Measurements from ENCODE around the gene SMIM32.

SMIM32 gene

GRCh38 chr5:136206361-136206760 is 13.4 kb upstream of the SMIM32 start:
- no peak for DNase-seq

DNA sequence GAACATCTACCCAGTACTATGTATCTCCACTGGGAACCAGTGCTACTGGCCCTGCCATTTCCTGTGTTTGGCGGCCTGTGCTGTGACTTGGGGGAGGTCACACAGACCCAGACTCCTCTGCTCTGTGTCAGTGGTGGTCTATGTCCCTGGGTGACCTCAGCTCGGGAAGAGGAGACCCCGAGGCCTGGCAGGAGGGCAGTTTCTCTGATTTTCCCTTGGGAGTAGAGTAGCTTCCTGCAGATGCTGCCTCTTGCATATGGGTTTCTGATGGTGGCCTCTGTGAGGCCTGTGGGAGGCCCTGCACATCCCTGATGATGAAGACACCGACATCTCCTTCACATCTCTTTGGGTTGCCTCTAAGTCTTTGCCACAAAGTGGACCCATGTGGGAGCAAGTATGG is 13.0 kb upstream of the SMIM32 start:
- DNase-seq = no peak

DNA sequence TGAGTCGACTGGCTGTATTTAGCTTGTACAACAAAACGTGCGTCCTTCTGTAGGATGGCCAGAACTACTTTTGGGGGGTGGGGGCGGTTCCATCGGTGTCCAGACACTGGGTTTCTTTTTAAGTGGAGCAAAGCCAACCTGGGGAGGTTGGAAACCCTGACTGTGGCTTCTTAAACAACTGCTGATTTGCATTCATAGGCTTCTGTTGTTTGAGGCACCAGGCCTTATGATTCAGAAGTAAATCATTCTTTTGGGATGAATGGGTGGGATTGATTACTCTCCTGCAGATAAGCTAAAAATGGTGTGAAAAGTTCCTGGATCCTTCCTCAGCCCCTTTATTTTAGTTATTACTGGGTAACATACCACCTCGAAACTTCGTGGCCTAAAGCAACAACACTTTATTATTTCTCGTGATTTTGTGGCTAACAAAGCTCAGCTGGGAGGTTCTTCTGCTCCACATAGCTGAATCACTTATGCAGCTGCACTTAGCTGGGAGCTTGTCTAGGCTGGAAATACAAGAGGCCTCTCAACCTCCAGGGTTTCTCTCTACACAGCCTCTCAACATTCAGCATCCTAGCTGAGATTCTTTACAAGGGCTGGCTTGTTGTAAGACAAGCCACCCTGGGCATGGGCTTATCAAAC is 12.2 kb upstream of the SMIM32 start:
- DNase-seq = no peak

GRCh38 chr5:136203303-136203922 is 10.5 kb upstream of the SMIM32 start:
- DNase-seq = no peak

DNA sequence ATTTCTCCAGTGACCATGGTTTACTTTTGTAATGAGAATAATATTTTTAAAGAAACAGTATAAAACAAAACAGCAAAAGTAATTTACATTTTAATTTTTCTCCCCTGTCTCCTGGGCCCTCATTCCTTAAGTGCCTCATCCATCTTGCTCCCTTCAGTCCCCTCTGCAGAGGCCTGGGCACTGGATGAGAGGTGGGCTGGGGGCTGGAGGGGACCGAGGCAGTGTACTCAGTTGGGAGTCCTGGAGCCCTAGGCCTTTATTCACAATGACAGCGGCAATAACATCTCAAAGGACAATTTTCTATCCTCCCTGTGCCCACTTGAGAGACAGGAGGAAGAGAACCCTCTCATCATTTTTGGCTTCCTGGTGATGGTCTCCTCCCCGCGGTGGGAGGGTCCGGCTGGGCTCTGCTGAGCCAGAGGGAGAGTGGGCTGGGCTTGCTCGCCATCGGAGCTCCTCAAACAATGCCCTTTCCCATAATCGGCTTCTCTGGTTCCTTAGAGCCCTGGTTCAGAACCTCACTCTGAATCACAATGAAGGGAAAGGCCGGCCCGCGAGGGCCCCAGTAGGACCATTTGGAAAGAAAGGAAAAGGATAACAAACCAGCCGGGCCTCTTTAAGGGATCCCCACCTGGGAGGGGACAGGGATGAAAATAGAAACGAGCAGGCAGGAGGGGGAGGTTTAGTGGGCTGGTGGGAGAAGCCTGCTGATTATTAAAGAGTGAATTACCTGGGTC is 9.7 kb upstream of the SMIM32 start:
- DNase-seq = no peak

DNA sequence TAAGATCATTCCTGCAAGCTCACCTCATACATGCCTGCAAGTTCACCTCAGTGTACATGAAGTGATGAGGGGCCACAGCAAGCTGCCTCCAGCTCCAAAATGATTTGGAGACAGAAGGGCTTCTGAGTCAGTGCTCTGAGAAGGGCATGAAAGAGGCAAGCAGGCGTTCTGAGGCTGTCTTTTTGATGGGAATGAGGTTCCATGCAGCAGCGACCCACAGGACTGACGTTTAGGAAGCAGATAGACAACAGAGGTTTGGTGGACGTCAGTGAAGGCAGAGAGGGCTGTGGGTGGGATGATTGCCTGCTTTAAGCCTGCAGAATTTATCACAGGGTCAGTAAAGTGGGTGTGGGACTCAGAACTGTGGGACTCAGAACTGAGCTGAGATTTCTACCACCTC is 8.9 kb upstream of the SMIM32 start:
- no peak for DNase-seq

DNA sequence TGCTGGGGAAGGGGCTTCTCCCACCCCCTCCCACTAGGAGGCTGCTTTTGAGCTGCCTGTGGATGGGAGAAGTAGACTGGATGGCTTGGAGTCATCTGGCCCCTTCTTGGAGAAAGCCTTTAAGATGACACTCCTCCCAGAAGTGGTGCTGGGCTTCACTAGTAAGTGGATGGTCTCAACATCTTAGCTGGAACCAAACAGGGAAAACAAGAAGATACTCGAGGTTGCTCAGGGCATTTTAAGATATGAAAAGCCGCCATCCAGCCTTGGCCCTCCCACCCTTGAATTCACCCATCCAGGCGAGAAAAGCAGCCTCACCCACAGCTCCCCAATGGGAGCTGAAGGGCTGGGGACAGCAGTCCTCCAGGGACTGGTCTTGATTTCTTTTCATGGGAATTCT is 7.8 kb upstream of the SMIM32 start:
- no peak for DNase-seq

GRCh38 chr5:136200130-136200529 is 7.2 kb upstream of the SMIM32 start:
- no peak for DNase-seq

DNA sequence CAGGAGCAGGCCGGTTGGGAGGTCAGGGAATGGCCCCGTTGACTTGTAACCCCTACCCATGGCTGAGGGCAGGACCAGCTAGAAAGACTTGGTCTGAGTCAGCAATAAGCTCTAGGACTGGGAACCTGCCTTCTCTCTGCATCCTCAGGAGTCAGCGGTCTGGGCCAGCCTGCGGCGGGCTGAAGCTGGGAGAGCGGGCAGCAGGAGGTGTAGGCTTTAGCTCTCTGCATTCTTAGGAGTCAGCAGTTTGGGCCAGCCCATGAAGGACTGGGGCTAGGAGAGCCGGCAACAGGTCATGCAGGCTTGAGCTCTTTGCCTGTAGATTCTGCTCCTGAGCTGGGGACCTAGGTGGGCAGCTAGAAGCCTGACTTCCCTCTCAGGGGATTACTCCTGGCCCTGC is 6.4 kb upstream of the SMIM32 start:
- no peak for DNase-seq

DNA sequence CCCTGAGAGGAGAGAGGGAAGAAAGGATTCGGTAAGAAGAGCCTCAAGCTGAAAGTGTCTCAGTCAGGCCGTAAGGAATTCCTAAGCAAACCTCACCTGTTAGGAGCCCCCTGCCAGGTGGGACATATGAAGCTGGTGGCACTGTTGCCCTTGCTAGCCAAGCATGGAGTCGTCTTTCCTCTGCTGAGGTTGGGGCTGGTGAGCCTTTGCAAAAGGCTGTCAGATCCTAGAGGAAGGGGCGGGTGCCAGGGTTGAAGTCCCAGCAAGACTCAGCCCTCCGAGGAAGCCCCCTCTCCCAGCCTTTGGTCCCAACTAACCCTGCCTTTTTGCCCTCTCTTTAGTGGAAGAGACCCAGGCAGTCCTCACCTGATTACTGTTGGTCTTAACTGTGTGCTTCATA is 5.5 kb upstream of the SMIM32 start:
- DNase-seq = no peak

DNA sequence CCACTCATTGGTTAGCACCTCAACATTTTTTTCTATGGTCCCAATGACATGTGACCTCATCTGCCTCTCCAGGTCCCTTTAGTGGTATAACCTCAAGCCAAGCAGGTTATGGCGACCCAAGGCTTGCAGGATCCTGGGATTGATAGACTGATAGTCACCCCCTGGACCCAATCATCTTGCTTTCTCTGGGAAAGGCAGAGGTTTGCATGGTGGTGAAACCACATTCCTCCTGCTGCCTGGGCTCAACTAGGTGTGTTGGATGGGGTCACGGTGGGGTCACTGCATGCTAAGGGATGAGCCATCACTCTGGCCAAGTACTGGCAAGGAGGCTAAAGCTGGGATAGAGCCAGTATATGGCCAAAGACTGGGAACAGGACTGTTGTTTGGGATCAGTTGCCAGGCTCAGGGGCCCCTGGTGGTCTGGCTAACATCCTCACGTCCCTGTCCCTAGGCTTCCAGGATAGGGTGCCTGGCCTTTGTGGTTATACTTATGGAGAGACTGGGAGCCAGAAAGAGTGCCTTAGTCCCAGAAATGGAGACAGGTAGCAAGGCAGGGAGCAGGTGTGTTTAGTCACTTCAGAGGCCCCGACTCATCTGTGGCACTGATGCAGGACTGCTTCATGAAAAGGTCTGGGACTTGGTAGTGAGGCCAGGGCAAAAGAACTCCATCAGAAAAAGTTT is 4.6 kb upstream of the SMIM32 start:
- DNase-seq = no peak

- DNase-seq = no peak
These were observed 3.2 kb upstream of the SMIM32 start for GRCh38 chr5:136195971-136196820.

DNA sequence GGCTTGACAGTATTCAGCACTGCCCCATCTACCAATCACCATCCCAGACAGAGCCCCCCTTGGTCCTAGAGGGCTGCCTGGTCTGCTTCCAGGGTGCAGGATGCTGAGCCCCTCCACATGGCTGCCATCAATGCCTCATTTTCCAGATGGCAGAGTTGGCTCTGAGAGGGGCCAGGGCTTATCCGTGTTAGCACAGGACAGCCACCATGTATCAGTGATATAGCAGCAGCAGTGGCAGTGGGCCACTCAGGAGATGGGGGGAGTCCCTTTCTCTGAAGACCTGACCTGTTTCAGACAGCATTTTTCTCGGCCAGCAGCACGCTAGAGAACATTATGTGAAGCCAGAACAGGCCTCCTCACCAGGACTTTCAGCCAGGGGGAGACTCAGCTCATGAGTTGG is 1.6 kb upstream of the SMIM32 start:
- no peak for DNase-seq

GRCh38 chr5:136193322-136193935 is 467 bp upstream of the SMIM32 start:
- no peak for DNase-seq

GRCh38 chr5:136192015-136192525 is 892 bp downstream of the SMIM32 start:
- DNase-seq = no peak

GRCh38 chr5:136191304-136192014 is 1.5 kb downstream of the SMIM32 start:
- no peak for DNase-seq

GRCh38 chr5:136190904-136191303 is 2.1 kb downstream of the SMIM32 start:
- DNase-seq = no peak

- no peak for DNase-seq
These were observed 2.8 kb downstream of the SMIM32 start for GRCh38 chr5:136190091-136190720.

GRCh38 chr5:136188859-136189258 is 4.1 kb downstream of the SMIM32 start:
- DNase-seq = no peak

- no peak for DNase-seq
These were observed 6.2 kb downstream of the SMIM32 start for GRCh38 chr5:136186796-136187195.
